ENCODE results near the gene BEAN1.

BEAN1 gene

GRCh38 chr16:66402591-66403230 lies 24.4 kb upstream of the BEAN1 start:
- H3K9ac ChIP-seq (ENCODE audit: low read depth, low read length), result no peak overlapping the region
- peaks cover 6% of the 10 kb centered on the region; the same call in 1 of the 2 replicates for H3K9me3 ChIP-seq (ENCODE audit: control insufficient read depth, insufficient read depth, low read length)
- no peaks in the 10 kb centered on the region for H3K36me3 ChIP-seq (ENCODE audit: insufficient read depth, low read length)
- peaks cover 8% of the 10 kb centered on the region; the same call in 1 of the 2 replicates for H3K4me1 ChIP-seq (ENCODE audit: insufficient read depth, low read length)

- Histone ChIP-seq H3K4me1 (ENCODE audit: insufficient read depth, low read length) (peaks cover 16% of the 10 kb centered on the region), H3K9ac (ENCODE audit: low read depth, low read length) (no peak overlapping the region), H3K36me3 (ENCODE audit: insufficient read depth, low read length) (no peaks in the 10 kb centered on the region), H3K9me3 (ENCODE audit: control insufficient read depth, insufficient read depth, low read length) (peaks cover 6% of the 10 kb centered on the region; the same call in 1 of the 2 replicates)
Measured at GRCh38 chr16:66403531-66404145, 23.5 kb upstream of the BEAN1 start.

- Histone ChIP-seq H3K36me3 (ENCODE audit: insufficient read depth, low read length) (no peaks in the 10 kb centered on the region), H3K9me3 (ENCODE audit: control insufficient read depth, insufficient read depth, low read length) (peaks cover 6% of the 10 kb centered on the region; the same call in 1 of the 2 replicates), H3K4me1 (ENCODE audit: insufficient read depth, low read length) (peaks cover 14% of the 10 kb centered on the region), H3K9ac (ENCODE audit: low read depth, low read length) (no peak overlapping the region)
Measured at GRCh38 chr16:66405057-66405783, 21.9 kb upstream of the BEAN1 start.

- Histone ChIP-seq H3K36me3 (ENCODE audit: insufficient read depth, low read length) (no peaks in the 10 kb centered on the region), H3K9me3 (ENCODE audit: control insufficient read depth, insufficient read depth, low read length) (peaks cover 6% of the 10 kb centered on the region; the same call in 1 of the 2 replicates), H3K9ac (ENCODE audit: low read depth, low read length) (peak overlapping the region; percentile 51; the same call in 1 of the 2 replicates), H3K4me1 (ENCODE audit: insufficient read depth, low read length) (peaks cover 9% of the 10 kb centered on the region)
Measured at GRCh38 chr16:66406534-66407221, 20.4 kb upstream of the BEAN1 start.

GRCh38 chr16:66408163-66409048 lies 18.7 kb upstream of the BEAN1 start:
- H3K9ac ChIP-seq (ENCODE audit: low read depth, low read length), result no peak overlapping the region
- peaks cover 9% of the 10 kb centered on the region for H3K4me1 ChIP-seq (ENCODE audit: insufficient read depth, low read length)
- peaks cover 6% of the 10 kb centered on the region; the same call in 1 of the 2 replicates for H3K9me3 ChIP-seq (ENCODE audit: control insufficient read depth, insufficient read depth, low read length)
- H3K36me3 ChIP-seq (ENCODE audit: insufficient read depth, low read length), result no peaks in the 10 kb centered on the region

- H3K9ac ChIP-seq (ENCODE audit: low read depth, low read length), result no peak overlapping the region
- peaks cover 6% of the 10 kb centered on the region; the same call in 1 of the 2 replicates for H3K9me3 ChIP-seq (ENCODE audit: control insufficient read depth, insufficient read depth, low read length)
- peaks cover 9% of the 10 kb centered on the region for H3K4me1 ChIP-seq (ENCODE audit: insufficient read depth, low read length)
- H3K36me3 ChIP-seq (ENCODE audit: insufficient read depth, low read length), result no peaks in the 10 kb centered on the region
Measured at GRCh38 chr16:66409156-66409555, 17.9 kb upstream of the BEAN1 start.

- H3K9me3 ChIP-seq (ENCODE audit: control insufficient read depth, insufficient read depth, low read length), result peaks cover 2% of the 10 kb centered on the region; the same call in 1 of the 2 replicates
- peaks cover 9% of the 10 kb centered on the region for H3K4me1 ChIP-seq (ENCODE audit: insufficient read depth, low read length)
- H3K36me3 ChIP-seq (ENCODE audit: insufficient read depth, low read length), result no peaks in the 10 kb centered on the region
- H3K9ac ChIP-seq (ENCODE audit: low read depth, low read length), result no peak overlapping the region
Measured at GRCh38 chr16:66412182-66412581, 14.9 kb upstream of the BEAN1 start.

GRCh38 chr16:66414891-66415290 lies 12.2 kb upstream of the BEAN1 start:
- H3K36me3 ChIP-seq (ENCODE audit: insufficient read depth, low read length), result no peaks in the 10 kb centered on the region; the same call in 1 of the 2 replicates
- H3K9me3 ChIP-seq (ENCODE audit: control insufficient read depth, insufficient read depth, low read length), result peaks cover 6% of the 10 kb centered on the region
- no peaks in the 10 kb centered on the region for H3K4me1 ChIP-seq (ENCODE audit: insufficient read depth, low read length)
- H3K9ac ChIP-seq (ENCODE audit: low read depth, low read length), result no peak overlapping the region

GRCh38 chr16:66416136-66416535 lies 11.0 kb upstream of the BEAN1 start:
- Histone ChIP-seq H3K9me3 (ENCODE audit: control insufficient read depth, insufficient read depth, low read length) (peaks cover 6% of the 10 kb centered on the region), H3K4me1 (ENCODE audit: insufficient read depth, low read length) (no peaks in the 10 kb centered on the region), H3K36me3 (ENCODE audit: insufficient read depth, low read length) (no peaks in the 10 kb centered on the region; the same call in 1 of the 2 replicates), H3K9ac (ENCODE audit: low read depth, low read length) (no peak overlapping the region)

GRCh38 chr16:66416939-66417700 lies 10.0 kb upstream of the BEAN1 start:
- H3K36me3 ChIP-seq (ENCODE audit: insufficient read depth, low read length), result no peaks in the 10 kb centered on the region; the same call in 1 of the 2 replicates
- H3K9ac ChIP-seq (ENCODE audit: low read depth, low read length), result no peak overlapping the region
- peaks cover 6% of the 10 kb centered on the region for H3K9me3 ChIP-seq (ENCODE audit: control insufficient read depth, insufficient read depth, low read length)
- no peaks in the 10 kb centered on the region for H3K4me1 ChIP-seq (ENCODE audit: insufficient read depth, low read length)

- H3K4me1 ChIP-seq (ENCODE audit: insufficient read depth, low read length), result no peaks in the 10 kb centered on the region
- H3K9me3 ChIP-seq (ENCODE audit: control insufficient read depth, insufficient read depth, low read length), result peaks cover 6% of the 10 kb centered on the region
- no peak overlapping the region for H3K9ac ChIP-seq (ENCODE audit: low read depth, low read length)
- no peaks in the 10 kb centered on the region; the same call in 1 of the 2 replicates for H3K36me3 ChIP-seq (ENCODE audit: insufficient read depth, low read length)
Measured at GRCh38 chr16:66418165-66418962, 8.7 kb upstream of the BEAN1 start.

- Histone ChIP-seq H3K36me3 (ENCODE audit: insufficient read depth, low read length) (no peaks in the 10 kb centered on the region; the same call in 1 of the 2 replicates), H3K9ac (ENCODE audit: low read depth, low read length) (no peak overlapping the region), H3K4me1 (ENCODE audit: insufficient read depth, low read length) (no peaks in the 10 kb centered on the region), H3K9me3 (ENCODE audit: control insufficient read depth, insufficient read depth, low read length) (peaks cover 6% of the 10 kb centered on the region)
Measured at GRCh38 chr16:66419527-66419926, 7.6 kb upstream of the BEAN1 start.
